Esophagus squamous epithelium (tissue), 4 donors: ENCODE data around the gene HSD11B2.

Source experiments
- POLR2A ChIP-seq, 4 donors: fragments of 450-650 bp; IDR thresholded peaks; one replicate each; pipeline ENCODE4 v1.6.1; 2017; ENCODE audit warnings: antibody characterized with exemption in 4 of 4, mild to moderate bottlenecking in 4 of 4, moderate library complexity in 3 of 4
- TF ChIP-seq, protein P1 (sequence below), 6 experiments: fragments of 450-650 bp in 4 of 6; fragments of 200-600 bp in 2 of 6; sonication (generic) in 2 of 6; IDR thresholded peaks; one replicate each; pipeline ENCODE4 v1.5.1; 2016 to 2019; ENCODE audit warnings: antibody characterized with exemption in 6 of 6, mild to moderate bottlenecking in 4 of 6, moderate library complexity in 4 of 6

DNA sequence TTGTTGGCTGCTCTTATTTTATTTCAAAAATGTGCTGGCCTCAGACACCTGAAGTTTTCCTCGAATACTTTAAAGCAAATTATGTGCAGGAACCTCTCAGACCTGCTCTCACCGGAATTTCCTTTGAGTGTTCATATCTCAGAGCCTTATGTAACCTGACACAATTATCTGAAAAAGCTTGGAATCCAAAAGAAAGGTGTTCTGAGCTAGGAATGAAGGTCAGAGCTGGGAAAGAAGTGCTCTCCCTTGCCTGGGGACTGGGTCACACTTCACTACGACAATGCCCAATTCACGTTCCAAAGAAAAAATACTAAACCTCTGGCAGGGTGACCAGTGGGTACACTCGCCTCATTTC lies 6.7 kb upstream of the HSD11B2 start:
- TF ChIP-seq, protein P1, sequence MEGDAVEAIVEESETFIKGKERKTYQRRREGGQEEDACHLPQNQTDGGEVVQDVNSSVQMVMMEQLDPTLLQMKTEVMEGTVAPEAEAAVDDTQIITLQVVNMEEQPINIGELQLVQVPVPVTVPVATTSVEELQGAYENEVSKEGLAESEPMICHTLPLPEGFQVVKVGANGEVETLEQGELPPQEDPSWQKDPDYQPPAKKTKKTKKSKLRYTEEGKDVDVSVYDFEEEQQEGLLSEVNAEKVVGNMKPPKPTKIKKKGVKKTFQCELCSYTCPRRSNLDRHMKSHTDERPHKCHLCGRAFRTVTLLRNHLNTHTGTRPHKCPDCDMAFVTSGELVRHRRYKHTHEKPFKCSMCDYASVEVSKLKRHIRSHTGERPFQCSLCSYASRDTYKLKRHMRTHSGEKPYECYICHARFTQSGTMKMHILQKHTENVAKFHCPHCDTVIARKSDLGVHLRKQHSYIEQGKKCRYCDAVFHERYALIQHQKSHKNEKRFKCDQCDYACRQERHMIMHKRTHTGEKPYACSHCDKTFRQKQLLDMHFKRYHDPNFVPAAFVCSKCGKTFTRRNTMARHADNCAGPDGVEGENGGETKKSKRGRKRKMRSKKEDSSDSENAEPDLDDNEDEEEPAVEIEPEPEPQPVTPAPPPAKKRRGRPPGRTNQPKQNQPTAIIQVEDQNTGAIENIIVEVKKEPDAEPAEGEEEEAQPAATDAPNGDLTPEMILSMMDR (IDR thresholded peaks at IDR 0.05), result no peak
- TF ChIP-seq POLR2A (IDR thresholded peaks at IDR 0.05), result no peak
